Activated B cell treated with CpG ODN at 0.5 μM for 24 hours (primary cell): ENCODE data around the gene MAP3K6. TPM values are rescaled to one million over a fixed set of nuclear protein-coding genes. Genes with fewer than 3 reads are reported as not detected.

Source experiments
- ATAC-seq: fragments of 200-7000 bp; cut with Tn5 transposase; one replicate; pipeline ENCODE4 v1.10.0; 2021; ENCODE audit warnings: low read depth, mild to moderate bottlenecking, moderate library complexity
- CTCF ChIA-PET: fragments of 350-600 bp; sonication (Branson Sonifier 250); formaldehyde crosslinking; loops from one replicate; lab custom pipeline; 2021; ENCODE audit warnings: antibody characterized with exemption; lab: Charles Lee
- POLR2A ChIA-PET: fragments of 350-600 bp; sonication (Branson Sonifier 250); formaldehyde crosslinking; loops from one replicate; lab custom pipeline; 2021; ENCODE audit warnings: antibody characterized with exemption; lab: Charles Lee
- DNase-seq: peaks from one replicate; pipeline ENCODE4 v3.0.0; 2022
- H3K27ac Mint-ChIP-seq: one replicate; pipeline ENCODE4 v1.8.0; 2020; ENCODE audit warnings: mixed read lengths
- H3K27me3 Mint-ChIP-seq: one replicate; pipeline ENCODE4 v1.8.0; 2021; ENCODE audit warnings: mixed read lengths
- H3K36me3 Mint-ChIP-seq: one replicate; pipeline ENCODE4 v1.8.0; 2021; ENCODE audit warnings: low read depth, mixed read lengths
- H3K4me1 Mint-ChIP-seq: one replicate; pipeline ENCODE4 v1.8.0; 2021; ENCODE audit warnings: mixed read lengths
- H3K4me3 Mint-ChIP-seq: one replicate; pipeline ENCODE4 v1.8.0; 2020; ENCODE audit warnings: mild to moderate bottlenecking, mixed read lengths
- H3K9me3 Mint-ChIP-seq: one replicate; pipeline ENCODE4 v1.8.0; 2020; ENCODE audit warnings: mixed read lengths
- CTCF ChIP-seq: fragments of 200-600 bp; IDR thresholded peaks from one replicate; pipeline ENCODE4 v1.8.0; 2022; ENCODE audit warnings: antibody characterized with exemption, mild to moderate bottlenecking
- intact Hi-C: fragments of 100-400 bp; cut with micrococcal nuclease; formaldehyde crosslinking; loops from one replicate; pipeline ENCODE4 v1.15.1; 2024
- total RNA-seq: library from RNA; stranded (reverse); gene quantifications from 2 replicates; pipeline ENCODE4 v1.2.3, GENCODE V29; 2022

Gene MAP3K6
- total RNA-seq, 1 donor from 2014 or later: 4.6 TPM

- Mint-ChIP-seq H3K27ac (peak within 1 kb of the TSS; percentile 87), H3K4me3 (peak within 1 kb of the TSS; percentile 80), H3K4me1 (peaks cover 67% of the 10 kb centered on the region), H3K9me3 (no peaks in the 10 kb centered on the region), H3K27me3 (no peaks in the 10 kb centered on the region), H3K36me3 (peaks cover 26% of the 10 kb centered on the region)
- ChIA-PET CTCF (interaction anchor here (0.7 to 3.7 kb wide), 9 partner anchors 9 to 54 kb away, joined by 3 to 23 read pairs (median 4); partner anchors contain the start of gene MAP3K6), POLR2A (interaction anchor here (0.5 to 4.7 kb wide), 18 partner anchors 8 to 431 kb away, joined by 3 to 75 read pairs (median 4); partner anchors contain the start of genes FAM76A, GPR3, MAP3K6 and STX12)
- DNase-seq (peak; percentile 72), ATAC-seq (peak; percentile 76)
- no peak for TF ChIP-seq CTCF
- intact Hi-C loops: loop anchor here (1.0 to 10.0 kb wide), 5 partner anchors 8 to 647 kb away; partner anchors contain the start of genes ARID1A, FAM76A and TMEM222
Measured at GRCh38 chr1:27341525-27342252, 25.1 kb downstream of the MAP3K6 start, which contains the start of gene SYTL1. TSS of gene SYTL1 (plus strand) at chr1:27342022. CDS start at chr1:27345335, 3,313 bp downstream.

- no peak for TF ChIP-seq CTCF
- H3K27ac Mint-ChIP-seq: peak overlapping the region; percentile 87
- DNase-seq (no peak), ATAC-seq (no peak)
- H3K4me3 Mint-ChIP-seq: peak overlapping the region; percentile 8
- H3K36me3 Mint-ChIP-seq: peaks cover 40% of the 10 kb centered on the region
- H3K27me3 Mint-ChIP-seq: no peaks in the 10 kb centered on the region
- ChIA-PET POLR2A (interaction anchor here (0.6 kb wide), 1 partner anchor 282 kb away, joined by 5 read pairs; no protein-coding TSS in a partner anchor), CTCF (interaction anchor here (1.3 kb wide), 1 partner anchor 18 kb away, joined by 4 read pairs; no protein-coding TSS in a partner anchor)
- peaks cover 57% of the 10 kb centered on the region for H3K4me1 Mint-ChIP-seq
- intact Hi-C loops: no loop called here
- H3K9me3 Mint-ChIP-seq: no peaks in the 10 kb centered on the region
Measured at GRCh38 chr1:27339213-27339612, 27.5 kb downstream of the MAP3K6 start.

- Mint-ChIP-seq H3K36me3 (peaks cover 43% of the 10 kb centered on the region), H3K9me3 (no peaks in the 10 kb centered on the region), H3K4me3 (no peak overlapping the region), H3K27ac (peak overlapping the region; percentile 87), H3K27me3 (no peaks in the 10 kb centered on the region), H3K4me1 (peaks cover 52% of the 10 kb centered on the region)
- ChIA-PET POLR2A (no interaction called here), CTCF (interaction anchor here (1.3 kb wide), 1 partner anchor 18 kb away, joined by 4 read pairs; no protein-coding TSS in a partner anchor)
- DNase-seq: no peak
- intact Hi-C loops: no loop called here
- TF ChIP-seq CTCF: no peak
- ATAC-seq: no peak
Measured at GRCh38 chr1:27338751-27339150, 28.0 kb downstream of the MAP3K6 start.

GRCh38 chr1:27336756-27337155 is 30.0 kb downstream of the MAP3K6 start:
- CTCF ChIA-PET: interaction anchor here (1.4 kb wide), 1 partner anchor 54 kb away, joined by 4 read pairs; no protein-coding TSS in a partner anchor

More at GRCh38 chr1:27336756-27337155, 30.0 kb downstream of the MAP3K6 start:
- H3K27ac Mint-ChIP-seq: no peak overlapping the region
- DNase-seq (no peak), ATAC-seq (no peak)
- intact Hi-C loops: no loop called here
- H3K36me3 Mint-ChIP-seq: peaks cover 55% of the 10 kb centered on the region
- peaks cover 42% of the 10 kb centered on the region for H3K4me1 Mint-ChIP-seq
- H3K9me3 Mint-ChIP-seq: no peaks in the 10 kb centered on the region
- POLR2A ChIA-PET: interaction anchor here (0.6 kb wide), 1 partner anchor 60 kb away, joined by 5 read pairs; no protein-coding TSS in a partner anchor
- H3K4me3 Mint-ChIP-seq: no peak overlapping the region
- TF ChIP-seq CTCF: no peak
- no peaks in the 10 kb centered on the region for H3K27me3 Mint-ChIP-seq
